ENCODE results near the gene POLR2B.

POLR2B gene

DNA sequence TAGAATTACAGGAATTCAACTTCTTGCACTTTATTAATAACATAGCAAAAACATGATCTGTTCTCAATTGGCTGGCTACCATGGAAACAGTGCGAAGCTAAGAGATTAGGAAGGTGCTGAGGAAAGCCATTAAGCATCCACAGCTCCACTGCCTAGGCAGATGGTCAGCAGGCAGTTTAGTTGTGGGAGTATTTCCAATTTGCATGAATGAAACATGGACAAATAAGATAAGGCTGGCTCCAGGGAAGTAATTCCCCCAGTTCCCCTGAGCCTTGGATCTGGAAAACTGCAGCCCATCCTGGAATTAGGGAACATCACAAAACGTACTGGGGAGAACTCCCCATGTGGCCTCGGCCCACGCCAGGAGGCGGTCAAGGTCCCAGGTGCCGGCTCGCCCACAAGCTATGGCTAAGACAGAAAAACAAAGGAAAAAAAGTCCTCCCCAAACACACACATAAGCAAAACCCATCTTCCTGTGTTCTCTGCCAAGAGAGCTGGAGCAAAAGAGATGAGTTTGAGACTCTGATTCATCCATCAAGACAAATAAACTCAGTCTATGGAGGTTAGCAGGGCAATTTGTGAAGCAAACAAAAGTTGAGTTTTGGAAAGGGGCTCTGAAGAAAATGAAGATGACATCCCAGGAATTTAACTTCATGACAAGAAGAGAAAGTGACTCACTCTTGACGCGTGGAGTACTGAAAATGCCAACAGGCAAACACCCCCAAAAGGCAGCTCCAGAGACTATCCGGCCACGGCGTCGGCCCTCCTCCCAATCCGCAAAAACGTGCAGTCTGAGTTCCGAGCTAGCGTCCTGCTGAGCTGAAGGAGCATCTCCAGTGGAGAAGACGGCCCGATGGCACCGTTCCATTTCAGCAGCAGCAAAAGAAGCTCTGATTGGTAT is 86.4 kb downstream of the POLR2B start:
- Histone ChIP-seq H3K36me3 (ENCODE audit: control insufficient read depth, insufficient read depth, low read length) (no peaks in the 10 kb centered on the region), H3K27ac (ENCODE audit: low read depth, low read length) (no peak overlapping the region), H3K4me1 (ENCODE audit: control insufficient read depth, low read depth, low read length) (peaks cover 3% of the 10 kb centered on the region), H3K4me3 (ENCODE audit: low read length) (no peak overlapping the region), H2BK5ac (ENCODE audit: low read length) (no peak overlapping the region), H3K56ac (ENCODE audit: low read length) (no peak overlapping the region), H3K18ac (ENCODE audit: low read length) (no peak overlapping the region), H3K23ac (ENCODE audit: low read length) (no peak overlapping the region), H3K4ac (ENCODE audit: low read depth, low read length) (no peak overlapping the region), H3K9ac (ENCODE audit: low read length) (no peak overlapping the region), H3K79me2 (ENCODE audit: control insufficient read depth, insufficient read depth, low read length) (no peaks in the 10 kb centered on the region), H2AK5ac (ENCODE audit: low read length) (no peak overlapping the region), H3K27me3 (ENCODE audit: insufficient read depth, low read length, poor library complexity) (no peaks in the 10 kb centered on the region), H3K4me2 (ENCODE audit: low read length) (no peak overlapping the region), H2BK15ac (replicated peaks; ENCODE audit: low read depth) (no peak overlapping the region), H4K8ac (ENCODE audit: low read depth, low read length) (no peak overlapping the region), H4K5ac (ENCODE audit: low read length) (no peak overlapping the region), H2BK120ac (ENCODE audit: low read depth, low read length) (no peak overlapping the region), H3K79me1 (ENCODE audit: low read length) (no peaks in the 10 kb centered on the region)
- no CpG with 5 or more reads among the region's 20 CpGs for WGBS (ENCODE audit: extremely low coverage, insufficient coverage, low lambda C conversion rate)
- DNase-seq = no peak

DNA sequence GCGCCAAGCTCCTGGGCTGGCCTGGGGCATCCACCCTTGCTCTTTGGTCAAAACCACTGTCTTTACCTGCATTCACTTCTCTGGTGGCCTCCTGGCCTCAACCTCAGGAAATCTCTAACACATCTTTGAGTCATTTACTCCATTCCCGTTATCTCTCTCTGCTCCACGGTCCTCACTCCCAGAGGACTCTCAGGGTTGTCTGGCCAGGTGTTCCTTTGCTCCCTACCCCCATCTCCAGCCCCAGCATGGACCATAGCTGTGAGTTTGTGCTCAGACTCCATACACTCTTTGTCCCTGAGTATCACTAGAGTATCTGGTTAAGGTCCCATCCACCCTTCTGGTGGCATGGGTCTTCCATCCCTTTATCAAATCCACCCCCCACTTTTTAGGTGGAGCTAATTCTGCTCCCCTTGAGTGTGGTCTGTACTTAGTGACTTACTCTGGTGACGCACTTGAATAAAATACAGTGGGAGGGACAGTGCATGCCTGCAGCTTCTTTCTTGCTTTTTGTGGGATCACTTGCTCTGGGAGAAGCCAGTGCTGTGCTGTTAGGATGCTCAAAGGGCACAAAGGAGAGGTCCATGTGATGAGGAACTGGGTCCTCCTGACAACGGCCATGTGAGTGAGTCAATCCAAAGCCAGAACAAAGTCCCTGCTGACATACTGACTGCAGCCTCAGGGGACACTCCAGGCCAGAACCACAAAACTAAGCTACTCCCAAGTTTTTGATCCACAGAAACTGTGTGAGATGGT is 87.2 kb downstream of the POLR2B start:
- peaks cover 3% of the 10 kb centered on the region for H3K4me1 ChIP-seq (ENCODE audit: control insufficient read depth, low read depth, low read length)

DNA sequence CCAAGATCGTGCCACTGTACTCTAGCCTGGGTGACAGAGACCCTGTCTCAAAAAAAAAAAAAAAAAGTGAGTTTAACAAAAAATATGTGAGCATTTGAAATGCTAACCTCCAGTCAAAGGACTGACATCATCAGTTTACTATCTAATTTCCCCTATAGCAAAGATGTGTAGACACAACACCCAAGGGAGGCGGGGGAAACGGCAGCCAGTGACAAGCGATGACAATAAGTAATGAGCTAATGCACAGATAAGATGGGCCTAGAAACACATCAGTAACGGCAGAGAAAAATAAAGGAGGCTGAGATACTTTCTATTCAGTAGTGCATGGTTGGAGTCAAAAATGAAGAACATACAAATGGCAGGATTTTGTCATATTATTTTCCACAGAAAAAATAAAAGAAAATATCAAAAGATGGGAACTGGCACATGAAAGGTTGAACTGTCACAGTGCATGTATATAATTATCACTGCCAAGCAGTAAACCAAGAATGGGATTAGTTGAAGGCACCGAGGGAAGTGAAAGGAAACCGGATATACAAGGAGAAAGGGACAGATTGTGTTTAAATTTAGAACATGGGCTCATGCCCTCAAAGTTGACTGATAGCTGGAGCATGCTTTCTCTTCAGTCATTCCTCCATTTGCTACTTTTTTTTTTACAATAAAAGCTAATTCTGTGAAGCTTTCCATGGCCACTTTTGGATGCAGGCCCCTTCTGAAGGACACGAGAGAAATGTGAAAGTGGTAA is 89.7 kb downstream of the POLR2B start:
- no CpG with 5 or more reads among the region's 8 CpGs for WGBS (ENCODE audit: extremely low coverage, insufficient coverage, low lambda C conversion rate)
- Histone ChIP-seq H4K8ac (ENCODE audit: low read depth, low read length) (no peak overlapping the region), H2BK15ac (replicated peaks; ENCODE audit: low read depth) (no peak overlapping the region), H3K9ac (ENCODE audit: low read length) (no peak overlapping the region), H2AK5ac (ENCODE audit: low read length) (no peak overlapping the region), H3K4me1 (ENCODE audit: control insufficient read depth, low read depth, low read length) (no peaks in the 10 kb centered on the region), H3K4me2 (ENCODE audit: low read length) (no peak overlapping the region), H2BK120ac (ENCODE audit: low read depth, low read length) (no peak overlapping the region), H3K56ac (ENCODE audit: low read length) (no peak overlapping the region), H3K79me1 (ENCODE audit: low read length) (no peaks in the 10 kb centered on the region), H3K4ac (ENCODE audit: low read depth, low read length) (no peak overlapping the region), H3K27ac (ENCODE audit: low read depth, low read length) (no peak overlapping the region), H3K23ac (ENCODE audit: low read length) (no peak overlapping the region), H3K79me2 (ENCODE audit: control insufficient read depth, insufficient read depth, low read length) (no peaks in the 10 kb centered on the region), H2BK5ac (ENCODE audit: low read length) (no peak overlapping the region), H3K27me3 (ENCODE audit: insufficient read depth, low read length, poor library complexity) (no peaks in the 10 kb centered on the region), H4K5ac (ENCODE audit: low read length) (no peak overlapping the region), H3K18ac (ENCODE audit: low read length) (no peak overlapping the region), H3K4me3 (ENCODE audit: low read length) (no peak overlapping the region), H3K36me3 (ENCODE audit: control insufficient read depth, insufficient read depth, low read length) (no peaks in the 10 kb centered on the region)
- DNase-seq = no peak

More for the DNA sequence above, 87.2 kb downstream of the POLR2B start:
- no peak for DNase-seq
- Histone ChIP-seq H3K79me2 (ENCODE audit: control insufficient read depth, insufficient read depth, low read length) (no peaks in the 10 kb centered on the region), H2BK120ac (ENCODE audit: low read depth, low read length) (no peak overlapping the region), H3K23ac (ENCODE audit: low read length) (no peak overlapping the region), H3K18ac (ENCODE audit: low read length) (no peak overlapping the region), H2BK15ac (replicated peaks; ENCODE audit: low read depth) (no peak overlapping the region), H2BK5ac (ENCODE audit: low read length) (no peak overlapping the region), H4K5ac (ENCODE audit: low read length) (no peak overlapping the region), H2AK5ac (ENCODE audit: low read length) (no peak overlapping the region), H3K4me2 (ENCODE audit: low read length) (no peak overlapping the region), H3K56ac (ENCODE audit: low read length) (no peak overlapping the region), H3K4me3 (ENCODE audit: low read length) (no peak overlapping the region), H3K79me1 (ENCODE audit: low read length) (no peaks in the 10 kb centered on the region), H3K4ac (ENCODE audit: low read depth, low read length) (no peak overlapping the region), H3K27ac (ENCODE audit: low read depth, low read length) (no peak overlapping the region), H4K8ac (ENCODE audit: low read depth, low read length) (no peak overlapping the region), H3K27me3 (ENCODE audit: insufficient read depth, low read length, poor library complexity) (no peaks in the 10 kb centered on the region), H3K36me3 (ENCODE audit: control insufficient read depth, insufficient read depth, low read length) (no peaks in the 10 kb centered on the region), H3K9ac (ENCODE audit: low read length) (no peak overlapping the region)
- WGBS (ENCODE audit: extremely low coverage, insufficient coverage, low lambda C conversion rate) = no CpG with 5 or more reads among the region's 5 CpGs

DNA sequence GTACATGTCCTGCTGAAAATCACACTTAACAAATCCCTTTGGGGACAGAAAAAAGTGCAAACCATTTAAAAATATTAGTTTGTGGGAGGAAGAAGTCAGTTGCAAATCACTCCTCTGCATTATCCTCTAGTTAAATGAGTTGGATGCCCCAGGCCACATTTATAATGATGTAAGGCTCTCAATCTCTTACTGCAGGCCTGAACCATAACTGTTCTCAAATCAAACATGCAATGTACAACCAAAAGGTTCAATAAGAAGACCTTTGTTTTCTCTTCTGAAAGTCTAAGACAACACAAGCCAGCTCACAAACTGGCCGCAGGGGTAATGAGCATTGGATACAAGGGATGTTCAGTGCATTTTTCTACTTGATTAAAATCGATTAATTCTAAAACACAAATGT is 91.8 kb downstream of the POLR2B start:
- Histone ChIP-seq H3K18ac (ENCODE audit: low read length) (no peak overlapping the region), H3K27ac (ENCODE audit: low read depth, low read length) (no peak overlapping the region), H3K4me2 (ENCODE audit: low read length) (no peak overlapping the region), H3K23ac (ENCODE audit: low read length) (no peak overlapping the region), H3K79me1 (ENCODE audit: low read length) (no peaks in the 10 kb centered on the region), H2BK120ac (ENCODE audit: low read depth, low read length) (no peak overlapping the region), H3K56ac (ENCODE audit: low read length) (no peak overlapping the region), H2BK15ac (replicated peaks; ENCODE audit: low read depth) (no peak overlapping the region), H3K4ac (ENCODE audit: low read depth, low read length) (no peak overlapping the region), H3K4me3 (ENCODE audit: low read length) (no peak overlapping the region), H3K27me3 (ENCODE audit: insufficient read depth, low read length, poor library complexity) (no peaks in the 10 kb centered on the region), H3K36me3 (ENCODE audit: control insufficient read depth, insufficient read depth, low read length) (no peaks in the 10 kb centered on the region), H3K9ac (ENCODE audit: low read length) (no peak overlapping the region), H3K79me2 (ENCODE audit: control insufficient read depth, insufficient read depth, low read length) (no peaks in the 10 kb centered on the region), H3K4me1 (ENCODE audit: control insufficient read depth, low read depth, low read length) (no peaks in the 10 kb centered on the region), H4K8ac (ENCODE audit: low read depth, low read length) (no peak overlapping the region), H2AK5ac (ENCODE audit: low read length) (no peak overlapping the region), H4K5ac (ENCODE audit: low read length) (no peak overlapping the region), H2BK5ac (ENCODE audit: low read length) (no peak overlapping the region)
- no CpG with 5 or more reads among the region's 2 CpGs for WGBS (ENCODE audit: extremely low coverage, insufficient coverage, low lambda C conversion rate)
- DNase-seq = no peak

DNA sequence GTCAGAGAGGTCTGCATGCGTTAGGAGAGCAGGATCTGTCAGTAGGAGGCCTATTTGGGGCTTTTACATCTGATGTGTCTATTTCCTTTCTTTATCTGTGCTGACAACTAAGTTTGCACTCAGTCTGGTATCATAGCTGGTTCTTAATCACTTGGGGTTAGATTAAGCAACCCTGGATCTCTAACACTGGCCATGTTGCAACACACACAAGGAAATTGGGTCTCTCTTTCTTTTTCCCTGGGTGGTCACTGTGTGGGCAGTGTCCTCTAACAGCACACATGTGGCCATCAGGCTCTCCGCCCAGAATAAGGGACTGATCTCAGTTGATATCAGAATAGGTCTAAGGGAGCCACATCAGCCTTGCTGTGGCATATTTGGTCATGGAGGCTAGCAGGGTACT is 92.6 kb downstream of the POLR2B start:
- Histone ChIP-seq H3K23ac (ENCODE audit: low read length) (no peak overlapping the region), H3K36me3 (ENCODE audit: control insufficient read depth, insufficient read depth, low read length) (no peaks in the 10 kb centered on the region), H3K56ac (ENCODE audit: low read length) (no peak overlapping the region), H2AK5ac (ENCODE audit: low read length) (no peak overlapping the region), H3K18ac (ENCODE audit: low read length) (no peak overlapping the region), H3K4me2 (ENCODE audit: low read length) (no peak overlapping the region), H3K79me2 (ENCODE audit: control insufficient read depth, insufficient read depth, low read length) (no peaks in the 10 kb centered on the region), H3K4ac (ENCODE audit: low read depth, low read length) (no peak overlapping the region), H3K9ac (ENCODE audit: low read length) (no peak overlapping the region), H3K4me1 (ENCODE audit: control insufficient read depth, low read depth, low read length) (no peaks in the 10 kb centered on the region), H3K27ac (ENCODE audit: low read depth, low read length) (no peak overlapping the region), H3K79me1 (ENCODE audit: low read length) (no peaks in the 10 kb centered on the region), H4K5ac (ENCODE audit: low read length) (no peak overlapping the region), H3K4me3 (ENCODE audit: low read length) (no peak overlapping the region), H4K8ac (ENCODE audit: low read depth, low read length) (no peak overlapping the region), H3K27me3 (ENCODE audit: insufficient read depth, low read length, poor library complexity) (no peaks in the 10 kb centered on the region), H2BK5ac (ENCODE audit: low read length) (no peak overlapping the region), H2BK15ac (replicated peaks; ENCODE audit: low read depth) (no peak overlapping the region), H2BK120ac (ENCODE audit: low read depth, low read length) (no peak overlapping the region)
- no peak for DNase-seq
- no CpG with 5 or more reads among the region's 2 CpGs for WGBS (ENCODE audit: extremely low coverage, insufficient coverage, low lambda C conversion rate)

All from mesendoderm (in vitro differentiated cells).